ENCODE data around the gene NMNAT2.

NMNAT2 gene

DNA sequence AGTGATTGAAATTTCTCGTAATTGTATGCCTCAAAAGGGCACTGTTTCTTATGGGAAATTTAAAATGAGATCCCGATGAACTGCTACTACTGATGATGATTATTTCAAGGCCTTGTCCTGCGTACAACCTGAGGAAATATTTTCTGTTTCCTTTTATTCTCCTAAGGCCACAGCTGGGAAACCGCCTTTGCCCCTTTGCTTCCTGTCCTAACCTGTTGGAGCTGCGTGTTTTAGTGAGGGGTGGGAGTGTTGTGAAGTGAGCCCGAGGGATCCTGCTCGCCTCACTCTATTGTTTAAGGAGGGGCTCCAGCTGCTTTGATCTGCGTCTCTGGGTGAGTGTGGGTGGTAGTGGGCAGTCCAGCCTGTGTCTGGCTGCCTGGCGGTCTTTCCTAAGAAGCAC is 217.7 kb downstream of the NMNAT2 start:
- Histone ChIP-seq H3K9ac (ENCODE audit: low read length) (no peak overlapping the region), H3K27me3 (replicated peaks; ENCODE audit: control insufficient read depth, insufficient read depth, low read length) (no peaks in the 10 kb centered on the region), H3K4me1 (ENCODE audit: control insufficient read depth, insufficient read depth, low read length) (peaks cover 16% of the 10 kb centered on the region), H3K36me3 (ENCODE audit: control insufficient read depth, insufficient read depth, low read length, severe bottlenecking) (no peaks in the 10 kb centered on the region), H3K4me3 (ENCODE audit: low read length) (no peak overlapping the region), H3K9me3 (ENCODE audit: control insufficient read depth, low read length) (no peaks in the 10 kb centered on the region)
- DNase-seq (ENCODE audit: low read depth), result no peak

DNA sequence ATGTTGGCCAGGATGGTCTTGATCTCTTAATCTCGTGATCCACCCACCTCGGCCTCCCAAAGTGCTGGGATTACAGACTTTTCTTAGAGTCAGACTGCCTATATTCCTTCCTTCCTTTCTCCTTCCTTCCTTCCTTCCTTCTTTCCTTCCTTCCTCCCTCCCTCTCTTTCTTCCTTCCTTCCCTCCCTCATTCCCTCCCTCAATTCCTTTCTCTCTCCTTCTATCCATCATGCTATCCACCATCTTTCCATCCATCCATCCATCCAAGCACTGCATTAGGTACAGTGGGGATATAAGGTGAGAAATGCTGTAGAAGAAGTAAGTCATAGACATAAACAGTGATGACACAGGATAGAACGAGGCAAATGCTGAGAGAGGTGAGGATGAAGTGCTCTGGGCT is 218.9 kb downstream of the NMNAT2 start:
- Histone ChIP-seq H3K4me1 (ENCODE audit: control insufficient read depth, insufficient read depth, low read length) (peaks cover 13% of the 10 kb centered on the region), H3K4me3 (ENCODE audit: low read length) (no peak overlapping the region), H3K36me3 (ENCODE audit: control insufficient read depth, insufficient read depth, low read length, severe bottlenecking) (no peaks in the 10 kb centered on the region), H3K9me3 (ENCODE audit: control insufficient read depth, low read length) (no peaks in the 10 kb centered on the region), H3K9ac (ENCODE audit: low read length) (no peak overlapping the region), H3K27me3 (replicated peaks; ENCODE audit: control insufficient read depth, insufficient read depth, low read length) (no peaks in the 10 kb centered on the region)
- no peak for DNase-seq (ENCODE audit: low read depth)

GRCh38 chr1:183198463-183198862 is 219.7 kb downstream of the NMNAT2 start:
- H3K9ac ChIP-seq (ENCODE audit: low read length), result no peak overlapping the region
- H3K27me3 ChIP-seq (replicated peaks; ENCODE audit: control insufficient read depth, insufficient read depth, low read length), result no peaks in the 10 kb centered on the region
- no peaks in the 10 kb centered on the region for H3K36me3 ChIP-seq (ENCODE audit: control insufficient read depth, insufficient read depth, low read length, severe bottlenecking)
- H3K4me3 ChIP-seq (ENCODE audit: low read length), result no peak overlapping the region
- DNase-seq (ENCODE audit: low read depth), result peak; percentile 63
- no peaks in the 10 kb centered on the region for H3K9me3 ChIP-seq (ENCODE audit: control insufficient read depth, low read length)
- H3K4me1 ChIP-seq (ENCODE audit: control insufficient read depth, insufficient read depth, low read length), result peaks cover 13% of the 10 kb centered on the region

Measured in adipocyte (in vitro differentiated cells).